ENCODE data around the gene ITGA5.

- TF ChIP-seq POLR2A (IDR thresholded peaks at IDR 0.05), result no peak
- TF ChIP-seq, protein P1, sequence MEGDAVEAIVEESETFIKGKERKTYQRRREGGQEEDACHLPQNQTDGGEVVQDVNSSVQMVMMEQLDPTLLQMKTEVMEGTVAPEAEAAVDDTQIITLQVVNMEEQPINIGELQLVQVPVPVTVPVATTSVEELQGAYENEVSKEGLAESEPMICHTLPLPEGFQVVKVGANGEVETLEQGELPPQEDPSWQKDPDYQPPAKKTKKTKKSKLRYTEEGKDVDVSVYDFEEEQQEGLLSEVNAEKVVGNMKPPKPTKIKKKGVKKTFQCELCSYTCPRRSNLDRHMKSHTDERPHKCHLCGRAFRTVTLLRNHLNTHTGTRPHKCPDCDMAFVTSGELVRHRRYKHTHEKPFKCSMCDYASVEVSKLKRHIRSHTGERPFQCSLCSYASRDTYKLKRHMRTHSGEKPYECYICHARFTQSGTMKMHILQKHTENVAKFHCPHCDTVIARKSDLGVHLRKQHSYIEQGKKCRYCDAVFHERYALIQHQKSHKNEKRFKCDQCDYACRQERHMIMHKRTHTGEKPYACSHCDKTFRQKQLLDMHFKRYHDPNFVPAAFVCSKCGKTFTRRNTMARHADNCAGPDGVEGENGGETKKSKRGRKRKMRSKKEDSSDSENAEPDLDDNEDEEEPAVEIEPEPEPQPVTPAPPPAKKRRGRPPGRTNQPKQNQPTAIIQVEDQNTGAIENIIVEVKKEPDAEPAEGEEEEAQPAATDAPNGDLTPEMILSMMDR (IDR thresholded peaks at IDR 0.05 in 8 of 11, conservative IDR thresholded peaks at IDR 0.05 in 3 of 11), result no peak
Measured at GRCh38 chr12:54377007-54377406, 42.1 kb downstream of the ITGA5 start.

Data from spleen (tissue), 7 donors.